AG04450 (cell line): ENCODE data around the gene AUTS2. TPM values are rescaled to one million over a fixed set of nuclear protein-coding genes. Genes with fewer than 3 reads are reported as not detected.

Experiments used
- CTCF ChIA-PET: fragments of 300-600, 350-600 bp; formaldehyde crosslinking; extraction: SDS; loops from one replicate; lab custom pipeline; 2022; ENCODE audit warnings: antibody characterized with exemption, inconsistent platforms; lab: Charles Lee
- POLR2A ChIA-PET: fragments of 350-600 bp; formaldehyde crosslinking; extraction: SDS; loops from one replicate; lab custom pipeline; 2021; ENCODE audit warnings: antibody characterized with exemption, inconsistent platforms; lab: Yijun Ruan, JAX
- DNase-seq: peaks from one replicate; pipeline ENCODE4 v3.0.0-alpha.2; 2011; ENCODE audit warnings: low read depth, low spot score
- H3K27ac ChIP-seq: one replicate; pipeline ENCODE4 v1.5.1; 2012; ENCODE audit warnings: low read depth, low read length, control low read depth
- H3K27me3 ChIP-seq: one replicate; pipeline ENCODE4 v1.6.0; 2012; ENCODE audit warnings: low read length; ENCODE audit not compliant: control insufficient read depth, insufficient read depth
- H3K4me3 ChIP-seq: 2 replicates; pipeline ENCODE4 v1.5.1; 2011; ENCODE audit warnings: mild to moderate bottlenecking, low read depth, low read length, control low read depth
- H3K9me3 ChIP-seq: 2 replicates; pipeline ENCODE4 v1.5.1; 2012; ENCODE audit warnings: low read length; ENCODE audit not compliant: control insufficient read depth, insufficient read depth
- CTCF ChIP-seq: IDR thresholded peaks from 2 replicates; pipeline ENCODE4 v1.5.1; 2011; ENCODE audit warnings: low read depth, low read length, control low read depth, inconsistent platforms
- polyA plus RNA-seq: library from polyadenylated mRNA; depleted of rRNA; stranded (reverse); fragments of >200 nt; gene quantifications from 2 replicates; pipeline ENCODE4 v1.2.3, GENCODE V29; 2011

The AUTS2 gene
- polyA plus RNA-seq, 1 experiment: 1.5 TPM

GRCh38 chr7:70344726-70345125, 746.5 kb downstream of the AUTS2 start:
- H3K9me3 ChIP-seq: no peaks in the 10 kb centered on the region
- H3K27me3 ChIP-seq: no peaks in the 10 kb centered on the region
- H3K27ac ChIP-seq: no peak overlapping the region
- no peak for TF ChIP-seq CTCF
- no peak overlapping the region for H3K4me3 ChIP-seq
- ChIA-PET CTCF (no interaction called here), POLR2A (no interaction called here)
- no peak for DNase-seq

GRCh38 chr7:70346844-70347462, 748.7 kb downstream of the AUTS2 start:
- no peak for DNase-seq
- Histone ChIP-seq H3K4me3 (no peak overlapping the region), H3K9me3 (no peaks in the 10 kb centered on the region), H3K27me3 (no peaks in the 10 kb centered on the region), H3K27ac (no peak overlapping the region)
- POLR2A ChIA-PET: no interaction called here
- CTCF ChIA-PET: no interaction called here
- TF ChIP-seq CTCF: no peak

- Histone ChIP-seq H3K27me3 (no peaks in the 10 kb centered on the region), H3K9me3 (no peaks in the 10 kb centered on the region), H3K4me3 (no peak overlapping the region), H3K27ac (no peak overlapping the region)
- CTCF ChIA-PET: no interaction called here
- DNase-seq: no peak
- TF ChIP-seq CTCF: no peak
- POLR2A ChIA-PET: no interaction called here
These were observed 749.4 kb downstream of the AUTS2 start for GRCh38 chr7:70347463-70348254.

- no peaks in the 10 kb centered on the region for H3K27me3 ChIP-seq
- DNase-seq: no peak
- CTCF ChIA-PET: no interaction called here
- H3K4me3 ChIP-seq: no peak overlapping the region
- H3K9me3 ChIP-seq: no peaks in the 10 kb centered on the region
- H3K27ac ChIP-seq: no peak overlapping the region
- TF ChIP-seq CTCF: no peak
- POLR2A ChIA-PET: no interaction called here
These were observed 750.8 kb downstream of the AUTS2 start for GRCh38 chr7:70349031-70349430.

- Histone ChIP-seq H3K9me3 (no peaks in the 10 kb centered on the region), H3K4me3 (no peak overlapping the region), H3K27me3 (no peaks in the 10 kb centered on the region), H3K27ac (no peak overlapping the region)
- TF ChIP-seq CTCF: no peak
- no peak for DNase-seq
- ChIA-PET CTCF (no interaction called here), POLR2A (no interaction called here)
These were observed 751.5 kb downstream of the AUTS2 start for GRCh38 chr7:70349819-70350218.
